Right atrium auricular region (tissue), 2 donors: ENCODE measurements around the gene PEX14. TPM values are rescaled to one million over a fixed set of nuclear protein-coding genes. Genes with fewer than 3 reads are reported as not detected.

Source experiments
- DNase-seq: peaks from one replicate; pipeline ENCODE4 v3.0.0-alpha.2; 2019; ENCODE audit warnings: low spot score
- H3K27ac ChIP-seq, 2 donors: fragments of 200-600 bp; sonication (generic); 1 replicate in 1 of 2; 2 replicates in 1 of 2; pipeline ENCODE4 v1.5.1; 2016 to 2019
- H3K27me3 ChIP-seq, 2 donors: fragments of 200-600 bp; sonication (generic); one replicate each; pipeline versions ENCODE4 v1.5.1 to v1.6.0; 2017 to 2019
- H3K36me3 ChIP-seq: fragments of 200-600 bp; sonication (generic); one replicate; pipeline ENCODE4 v1.5.1; 2016
- H3K4me1 ChIP-seq, 2 donors: fragments of 200-600 bp; sonication (generic); one replicate each; pipeline versions ENCODE4 v1.5.1 to v1.6.0; 2017 to 2019
- H3K4me3 ChIP-seq, 2 donors: fragments of 200-600 bp; sonication (generic); 1 replicate in 1 of 2; 2 replicates in 1 of 2; pipeline ENCODE4 v1.5.1; 2017 to 2019; ENCODE audit warnings: mild to moderate bottlenecking in 1 of 2, moderate library complexity in 1 of 2
- H3K9me3 ChIP-seq, 2 donors: fragments of 200-600 bp; sonication (generic); one replicate each; pipeline ENCODE4 v1.5.1; 2019
- CTCF ChIP-seq, 2 donors: fragments of 200-600 bp; sonication (generic); IDR thresholded peaks; one replicate each; pipeline ENCODE4 v1.5.1; 2019; ENCODE audit warnings: antibody characterized with exemption in 2 of 2
- total RNA-seq, 2 donors: library from RNA; depleted of rRNA; stranded (reverse); fragments of >200 nt; gene quantifications; one replicate each; pipeline ENCODE4 v1.1.0, GENCODE V29; 2016

The PEX14 gene
- total RNA-seq, 2 donors from 2014 or later = 13.7 to 14.5 TPM

GRCh38 chr1:10621906-10622305 is 147.2 kb downstream of the PEX14 start:
- TF ChIP-seq CTCF (IDR thresholded peaks at IDR 0.05) = no peak

GRCh38 chr1:10622910-10623685 is 148.3 kb downstream of the PEX14 start:
- Histone ChIP-seq H3K4me1 (peaks cover 0 to under 1% of the 10 kb centered on the region in 2 donors), H3K4me3 (no peak overlapping the region), H3K36me3 (peaks cover 26% of the 10 kb centered on the region), H3K9me3 (no peaks in the 10 kb centered on the region), H3K27ac (no peak overlapping the region), H3K27me3 (no peaks in the 10 kb centered on the region)
- DNase-seq = no peak
- no peak for TF ChIP-seq CTCF (IDR thresholded peaks at IDR 0.05)

More at GRCh38 chr1:10621906-10622305, 147.2 kb downstream of the PEX14 start:
- Histone ChIP-seq H3K4me1 (no peaks in the 10 kb centered on the region), H3K9me3 (no peaks in the 10 kb centered on the region), H3K4me3 (no peak overlapping the region), H3K36me3 (peaks cover 26% of the 10 kb centered on the region), H3K27ac (no peak overlapping the region), H3K27me3 (no peaks in the 10 kb centered on the region)
- DNase-seq = no peak

- TF ChIP-seq CTCF (IDR thresholded peaks at IDR 0.05) = no peak
- H3K27me3 ChIP-seq = no peaks in the 10 kb centered on the region
- H3K36me3 ChIP-seq = peaks cover 26% of the 10 kb centered on the region
- DNase-seq = no peak
- peaks cover 0 to 7% of the 10 kb centered on the region in 2 donors for H3K4me1 ChIP-seq
- no peaks in the 10 kb centered on the region for H3K9me3 ChIP-seq
- no peak overlapping the region for H3K27ac ChIP-seq
- no peak overlapping the region for H3K4me3 ChIP-seq
Measured at GRCh38 chr1:10623686-10624145, 149.0 kb downstream of the PEX14 start.

GRCh38 chr1:10624256-10625050 is 149.7 kb downstream of the PEX14 start:
- no peak for TF ChIP-seq CTCF (IDR thresholded peaks at IDR 0.05)
- Histone ChIP-seq H3K4me3 (no peak overlapping the region), H3K4me1 (peaks cover 0 to 14% of the 10 kb centered on the region in 2 donors), H3K27ac (no peak overlapping the region), H3K36me3 (peaks cover 26% of the 10 kb centered on the region), H3K27me3 (no peaks in the 10 kb centered on the region), H3K9me3 (no peaks in the 10 kb centered on the region)
- no peak for DNase-seq

GRCh38 chr1:10625076-10625475 is 150.3 kb downstream of the PEX14 start:
- no peak for DNase-seq
- H3K9me3 ChIP-seq = no peaks in the 10 kb centered on the region
- peaks cover 0 to 14% of the 10 kb centered on the region in 2 donors for H3K4me1 ChIP-seq
- H3K27me3 ChIP-seq = no peaks in the 10 kb centered on the region
- H3K27ac ChIP-seq = no peak overlapping the region
- H3K36me3 ChIP-seq = peaks cover 22% of the 10 kb centered on the region
- no peak for TF ChIP-seq CTCF (IDR thresholded peaks at IDR 0.05)
- H3K4me3 ChIP-seq = no peak overlapping the region
